Body of pancreas (tissue), 4 donors: ENCODE measurements around the gene SMARCA2. TPM values are rescaled to one million over a fixed set of nuclear protein-coding genes. Genes with fewer than 3 reads are reported as not detected.
A peak's percentile ranks its signal among the peaks of the same experiment; 100 is the strongest.

Experiments
- ATAC-seq: fragments of 150-250 bp; one replicate; pipeline ENCODE4 v1.9.1; 2016
- DNase-seq, 4 donors: peaks; one replicate each; pipeline ENCODE4 v3.0.0-alpha.2; 2019
- H3K27ac ChIP-seq, 4 donors: fragments of 200-600 bp; sonication (generic); 1 replicate in 3 of 4; 2 replicates in 1 of 4; pipeline versions ENCODE4 v1.5.1 to v1.6.1; 2016 to 2019; ENCODE audit warnings: mild to moderate bottlenecking in 1 of 4, mixed read lengths in 1 of 4, moderate library complexity in 1 of 4
- H3K27me3 ChIP-seq, 2 donors: fragments of 200-600 bp; sonication (generic); one replicate each; pipeline ENCODE4 v1.6.0; 2016; ENCODE audit warnings: mild to moderate bottlenecking in 1 of 2
- H3K36me3 ChIP-seq, 2 donors: fragments of 200-600 bp; sonication (generic); replicated peaks in 1 of 2; 2 replicates each; pipeline ENCODE4 v1.5.1; 2016; ENCODE audit warnings: low read depth in 2 of 2; ENCODE audit not compliant: insufficient read depth in 1 of 2
- H3K4me1 ChIP-seq: fragments of 200-600 bp; sonication (generic); one replicate; pipeline ENCODE4 v1.6.0; 2016
- H3K4me3 ChIP-seq, 2 donors: fragments of 200-600 bp; sonication (generic); 1 replicate in 1 of 2; 2 replicates in 1 of 2; pipeline ENCODE4 v1.5.1; 2016 to 2019
- H3K9me3 ChIP-seq, 3 donors: fragments of 200-600 bp; sonication (generic); 1 replicate in 2 of 3; 2 replicates in 1 of 3; pipeline ENCODE4 v1.5.1; 2016
- CTCF ChIP-seq, 7 experiments: fragments of 450-650 bp in 4 of 7; fragments of 200-600 bp in 3 of 7; sonication (generic) in 3 of 7; IDR thresholded peaks; one replicate each; pipeline ENCODE4 v1.5.1; 2016 to 2019; ENCODE audit warnings: antibody characterized with exemption in 7 of 7
- POLR2A ChIP-seq, 3 donors: fragments of 450-650 bp; IDR thresholded peaks; one replicate each; pipeline ENCODE4 v1.6.1; 2016; ENCODE audit warnings: antibody characterized with exemption in 3 of 3, mild to moderate bottlenecking in 2 of 3
- WGBS, 2 donors: methylation state at CpG; one replicate each; pipeline ENCODE4 v1.1.5; 2017; 5-methylcytosine and 5-hydroxymethylcytosine counted together
- intact Hi-C: fragments of 100-400 bp; cut with DNase I; formaldehyde crosslinking; loops from one replicate; pipeline ENCODE4 v1.15.1; 2023
- total RNA-seq, 2 donors: library from RNA; depleted of rRNA; stranded (reverse); fragments of >200 nt; gene quantifications; one replicate each; pipeline ENCODE4 v1.1.0, GENCODE V29; 2016

The SMARCA2 gene
- total RNA-seq, 2 donors from 2014 or later, result 83.8 to 117 TPM

- Histone ChIP-seq H3K4me3 (no peak overlapping the region), H3K4me1 (peaks cover 71% of the 10 kb centered on the region), H3K27ac (peak overlapping the region in 1 of 4 donors; percentile 5), H3K36me3 (no peaks in the 10 kb centered on the region), H3K27me3 (no peaks in the 10 kb centered on the region), H3K9me3 (no peaks in the 10 kb centered on the region)
- DNase-seq (no peak), ATAC-seq (no peak)
- intact Hi-C loops, result no loop called here
- TF ChIP-seq CTCF (IDR thresholded peaks at IDR 0.05) (no peak), POLR2A (IDR thresholded peaks at IDR 0.05) (no peak)
- 72 to 85% methylated on average over 7 of the region's 7 CpGs for WGBS, 2 donors
Measured at GRCh38 chr9:2021731-2022130, 6.6 kb downstream of the SMARCA2 start.

- DNase-seq, result no peak
- no peaks in the 10 kb centered on the region for H3K27me3 ChIP-seq
- intact Hi-C loops, result no loop called here
- H3K4me3 ChIP-seq, result no peak overlapping the region
- no peak for TF ChIP-seq CTCF (IDR thresholded peaks at IDR 0.05)
- ATAC-seq, result no peak
- no peaks in the 10 kb centered on the region for H3K36me3 ChIP-seq
- 27 to 37% methylated on average over 1 of the region's 1 CpG for WGBS, 2 donors
- H3K9me3 ChIP-seq, result no peaks in the 10 kb centered on the region
- peaks cover 73% of the 10 kb centered on the region for H3K4me1 ChIP-seq
- H3K27ac ChIP-seq, result peak overlapping the region in 1 of 4 donors; percentile 12
Measured at GRCh38 chr9:2022560-2022959, 7.4 kb downstream of the SMARCA2 start.

- DNase-seq (no peak), ATAC-seq (no peak)
- intact Hi-C loops, result no loop called here
- Histone ChIP-seq H3K4me1 (peaks cover 77% of the 10 kb centered on the region), H3K27ac (peak overlapping the region in 2 of 4 donors; percentile 10 to 12), H3K27me3 (no peaks in the 10 kb centered on the region), H3K4me3 (no peak overlapping the region), H3K9me3 (no peaks in the 10 kb centered on the region), H3K36me3 (no peaks in the 10 kb centered on the region)
- TF ChIP-seq CTCF (IDR thresholded peaks at IDR 0.05) (no peak), POLR2A (IDR thresholded peaks at IDR 0.05) (no peak)
- 33 to 36% methylated on average over 3 of the region's 3 CpGs for WGBS, 2 donors
Measured at GRCh38 chr9:2023042-2023441, 7.9 kb downstream of the SMARCA2 start.

GRCh38 chr9:2023532-2023931 is 8.4 kb downstream of the SMARCA2 start:
- WGBS, 2 donors, result 6 to 8% methylated on average over 5 of the region's 5 CpGs
- Histone ChIP-seq H3K4me1 (peaks cover 74% of the 10 kb centered on the region), H3K27me3 (no peaks in the 10 kb centered on the region), H3K9me3 (no peaks in the 10 kb centered on the region), H3K27ac (peak overlapping the region in 2 of 4 donors; percentile 10 to 12), H3K36me3 (no peaks in the 10 kb centered on the region), H3K4me3 (no peak overlapping the region)
- DNase-seq (no peak), ATAC-seq (no peak)
- TF ChIP-seq CTCF (IDR thresholded peaks at IDR 0.05), result no peak
- no peak for TF ChIP-seq POLR2A (IDR thresholded peaks at IDR 0.05)
- intact Hi-C loops, result no loop called here

GRCh38 chr9:2024888-2025782 is 10.0 kb downstream of the SMARCA2 start:
- TF ChIP-seq POLR2A (IDR thresholded peaks at IDR 0.05) (no peak), CTCF (IDR thresholded peaks at IDR 0.05) (no peak)
- Histone ChIP-seq H3K9me3 (no peaks in the 10 kb centered on the region), H3K27ac (no peak overlapping the region), H3K36me3 (no peaks in the 10 kb centered on the region), H3K27me3 (no peaks in the 10 kb centered on the region), H3K4me1 (peaks cover 63% of the 10 kb centered on the region), H3K4me3 (no peak overlapping the region)
- intact Hi-C loops, result no loop called here
- WGBS, 2 donors, result 64 to 79% methylated on average over 5 of the region's 5 CpGs
- DNase-seq (no peak), ATAC-seq (no peak)
